Neural cell (in vitro differentiated cells): Measurements from ENCODE around the gene TEX261.

Experiments used
- EP300 ChIP-seq: fragments of 450-650 bp; conservative IDR thresholded peaks from 2 replicates; pipeline ENCODE4 v1.6.1; 2014; ENCODE audit warnings: antibody characterized with exemption, mild to moderate bottlenecking, moderate library complexity; ENCODE audit not compliant: poor library complexity, severe bottlenecking
- EZH2 ChIP-seq: fragments of 200-600, 300-800 bp; shearing (Covaris generic), sonication (generic); IDR thresholded peaks from 2 replicates; pipeline ENCODE4 v1.6.1; 2014; ENCODE audit warnings: antibody characterized with exemption, low read length, borderline replicate concordance, mild to moderate bottlenecking; ENCODE audit not compliant: insufficient read depth, poor library complexity, severe bottlenecking
- MXI1 ChIP-seq: fragments of 450-650 bp; conservative IDR thresholded peaks from 2 replicates; pipeline ENCODE4 v1.6.1; 2014; ENCODE audit warnings: antibody characterized with exemption, mild to moderate bottlenecking; ENCODE audit not compliant: poor library complexity, severe bottlenecking
- POLR2AphosphoS5 ChIP-seq: IDR thresholded peaks from 2 replicates; pipeline ENCODE4 v1.6.1; 2012
- RAD21 ChIP-seq: fragments of 450-650 bp; conservative IDR thresholded peaks from 2 replicates; pipeline ENCODE4 v1.6.1; 2014; ENCODE audit warnings: antibody characterized with exemption, mild to moderate bottlenecking, moderate library complexity
- SMC3 ChIP-seq: fragments of 450-650 bp; conservative IDR thresholded peaks from 2 replicates; pipeline ENCODE4 v1.6.1; 2014; ENCODE audit warnings: antibody characterized with exemption, mild to moderate bottlenecking, moderate library complexity; ENCODE audit not compliant: poor library complexity
- TAF1 ChIP-seq: IDR thresholded peaks from 2 replicates; pipeline ENCODE4 v1.6.1; 2012; ENCODE audit warnings: low read depth
- TF ChIP-seq, protein P1 (sequence below): fragments of 450-650 bp; IDR thresholded peaks from 2 replicates; pipeline ENCODE4 v1.5.1; 2014; ENCODE audit warnings: antibody characterized with exemption, mild to moderate bottlenecking, moderate library complexity; ENCODE audit not compliant: poor library complexity, severe bottlenecking
- TF ChIP-seq, protein P2 (sequence below): IDR thresholded peaks from 2 replicates; pipeline ENCODE4 v1.6.1; 2012; ENCODE audit warnings: borderline replicate concordance

DNA sequence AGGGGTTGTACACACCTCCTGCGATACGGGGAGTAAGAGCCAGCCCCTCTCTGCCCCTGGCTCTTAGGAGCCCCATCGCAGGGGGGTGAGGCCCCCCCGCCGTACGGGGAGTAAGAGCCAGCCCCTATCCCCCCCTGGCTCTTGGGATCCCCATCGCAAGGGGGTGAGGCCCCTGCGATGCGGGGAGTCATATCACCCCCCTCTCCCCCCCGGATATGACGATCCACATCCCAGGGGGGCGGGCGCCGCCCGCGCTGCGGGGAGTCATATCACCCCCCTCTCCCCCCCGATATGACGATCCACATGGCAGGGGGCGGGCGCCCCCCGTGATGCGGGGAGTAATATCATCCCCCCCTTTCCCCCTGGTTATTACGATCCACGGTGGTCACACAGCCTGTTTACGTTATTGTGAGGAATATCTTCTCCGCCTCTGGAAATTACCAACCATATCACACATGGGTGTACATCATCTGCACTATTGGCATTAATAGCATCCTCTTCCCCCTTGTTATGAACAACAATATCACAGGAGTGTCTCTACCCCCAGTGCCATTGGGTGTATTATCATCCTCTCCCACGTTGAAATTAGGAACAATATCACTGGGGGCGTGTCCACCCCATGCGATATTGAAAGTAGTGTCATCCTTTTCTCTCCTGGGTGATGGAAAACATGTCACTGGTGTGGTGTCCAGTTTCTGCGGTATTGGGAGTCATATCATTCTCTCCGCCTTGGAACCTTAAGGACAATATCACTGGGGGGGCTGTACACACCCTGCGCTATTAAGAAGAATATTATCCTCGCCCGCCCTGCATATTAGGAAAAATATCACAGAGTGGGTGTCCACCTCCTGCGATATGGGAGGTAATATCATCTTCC, 49.1 kb upstream of the TEX261 start:
- TF ChIP-seq, protein P1, sequence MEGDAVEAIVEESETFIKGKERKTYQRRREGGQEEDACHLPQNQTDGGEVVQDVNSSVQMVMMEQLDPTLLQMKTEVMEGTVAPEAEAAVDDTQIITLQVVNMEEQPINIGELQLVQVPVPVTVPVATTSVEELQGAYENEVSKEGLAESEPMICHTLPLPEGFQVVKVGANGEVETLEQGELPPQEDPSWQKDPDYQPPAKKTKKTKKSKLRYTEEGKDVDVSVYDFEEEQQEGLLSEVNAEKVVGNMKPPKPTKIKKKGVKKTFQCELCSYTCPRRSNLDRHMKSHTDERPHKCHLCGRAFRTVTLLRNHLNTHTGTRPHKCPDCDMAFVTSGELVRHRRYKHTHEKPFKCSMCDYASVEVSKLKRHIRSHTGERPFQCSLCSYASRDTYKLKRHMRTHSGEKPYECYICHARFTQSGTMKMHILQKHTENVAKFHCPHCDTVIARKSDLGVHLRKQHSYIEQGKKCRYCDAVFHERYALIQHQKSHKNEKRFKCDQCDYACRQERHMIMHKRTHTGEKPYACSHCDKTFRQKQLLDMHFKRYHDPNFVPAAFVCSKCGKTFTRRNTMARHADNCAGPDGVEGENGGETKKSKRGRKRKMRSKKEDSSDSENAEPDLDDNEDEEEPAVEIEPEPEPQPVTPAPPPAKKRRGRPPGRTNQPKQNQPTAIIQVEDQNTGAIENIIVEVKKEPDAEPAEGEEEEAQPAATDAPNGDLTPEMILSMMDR: no peak
- TF ChIP-seq POLR2AphosphoS5 (no peak), EZH2 (no peak), RAD21 (no peak), EP300 (no peak), SMC3 (no peak), MXI1 (no peak), TAF1 (no peak)
- TF ChIP-seq, protein P2, sequence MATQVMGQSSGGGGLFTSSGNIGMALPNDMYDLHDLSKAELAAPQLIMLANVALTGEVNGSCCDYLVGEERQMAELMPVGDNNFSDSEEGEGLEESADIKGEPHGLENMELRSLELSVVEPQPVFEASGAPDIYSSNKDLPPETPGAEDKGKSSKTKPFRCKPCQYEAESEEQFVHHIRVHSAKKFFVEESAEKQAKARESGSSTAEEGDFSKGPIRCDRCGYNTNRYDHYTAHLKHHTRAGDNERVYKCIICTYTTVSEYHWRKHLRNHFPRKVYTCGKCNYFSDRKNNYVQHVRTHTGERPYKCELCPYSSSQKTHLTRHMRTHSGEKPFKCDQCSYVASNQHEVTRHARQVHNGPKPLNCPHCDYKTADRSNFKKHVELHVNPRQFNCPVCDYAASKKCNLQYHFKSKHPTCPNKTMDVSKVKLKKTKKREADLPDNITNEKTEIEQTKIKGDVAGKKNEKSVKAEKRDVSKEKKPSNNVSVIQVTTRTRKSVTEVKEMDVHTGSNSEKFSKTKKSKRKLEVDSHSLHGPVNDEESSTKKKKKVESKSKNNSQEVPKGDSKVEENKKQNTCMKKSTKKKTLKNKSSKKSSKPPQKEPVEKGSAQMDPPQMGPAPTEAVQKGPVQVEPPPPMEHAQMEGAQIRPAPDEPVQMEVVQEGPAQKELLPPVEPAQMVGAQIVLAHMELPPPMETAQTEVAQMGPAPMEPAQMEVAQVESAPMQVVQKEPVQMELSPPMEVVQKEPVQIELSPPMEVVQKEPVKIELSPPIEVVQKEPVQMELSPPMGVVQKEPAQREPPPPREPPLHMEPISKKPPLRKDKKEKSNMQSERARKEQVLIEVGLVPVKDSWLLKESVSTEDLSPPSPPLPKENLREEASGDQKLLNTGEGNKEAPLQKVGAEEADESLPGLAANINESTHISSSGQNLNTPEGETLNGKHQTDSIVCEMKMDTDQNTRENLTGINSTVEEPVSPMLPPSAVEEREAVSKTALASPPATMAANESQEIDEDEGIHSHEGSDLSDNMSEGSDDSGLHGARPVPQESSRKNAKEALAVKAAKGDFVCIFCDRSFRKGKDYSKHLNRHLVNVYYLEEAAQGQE: no peak
